PC-3 (cell line): ENCODE data around the gene EDIL3. TPM values are rescaled to one million over a fixed set of nuclear protein-coding genes. Genes with fewer than 3 reads are reported as not detected.

Source experiments
- ATAC-seq: fragments of 200-7000 bp; cut with Tn5 transposase; 2 replicates; pipeline ENCODE4 v1.9.1; 2020; ENCODE audit warnings: mild to moderate bottlenecking, moderate library complexity
- BruUV-seq: library from RNA; stranded (reverse); fragments of 400-500 nt; replicated peaks from 2 replicates; lab custom pipeline; 2021; lab: Mats Ljungman, UMichigan
- CTCF ChIA-PET: fragments of 300-600 bp; sonication (Branson Sonifier 250); formaldehyde crosslinking; loops from one replicate; lab custom pipeline; 2022; ENCODE audit warnings: antibody characterized with exemption; lab: Charles Lee
- POLR2A ChIA-PET: fragments of 300-600 bp; sonication (Branson Sonifier 250); formaldehyde crosslinking; loops from one replicate; lab custom pipeline; 2022; ENCODE audit warnings: antibody characterized with exemption; ENCODE audit not compliant: unreplicated experiment; lab: Charles Lee
- DNase-seq: peaks from one replicate; pipeline ENCODE4 v3.0.0-alpha.2; 2015
- H2AFZ ChIP-seq: fragments of 300-600 bp; sonication (generic); 2 replicates; pipeline ENCODE4 v1.6.0; 2016; ENCODE audit warnings: antibody characterized with exemption, low read length
- H3F3A ChIP-seq: fragments of 300-600 bp; sonication (generic); one replicate; pipeline ENCODE4 v1.6.0; 2017; ENCODE audit warnings: antibody characterized with exemption, low read length, control low read depth, mild to moderate bottlenecking; ENCODE audit not compliant: unreplicated experiment
- H3K27ac ChIP-seq: fragments of 300-600 bp; sonication (generic); 2 replicates; pipeline ENCODE4 v1.5.1; 2016; ENCODE audit warnings: mild to moderate bottlenecking, low read length
- H3K27me3 ChIP-seq: fragments of 300-600 bp; sonication (generic); 2 replicates; pipeline ENCODE4 v1.6.1; 2016; ENCODE audit warnings: low read length, mixed read lengths
- H3K36me3 ChIP-seq: fragments of 300-600 bp; sonication (generic); 2 replicates; pipeline ENCODE4 v1.6.1; 2016; ENCODE audit warnings: low read depth, mixed run types, low read length, mixed read lengths
- H3K4me1 ChIP-seq: fragments of 300-600 bp; sonication (generic); 2 replicates; pipeline ENCODE4 v1.5.1; 2016; ENCODE audit warnings: low read length; ENCODE audit not compliant: insufficient read depth
- H3K4me2 ChIP-seq: fragments of 300-600 bp; sonication (generic); 2 replicates; pipeline ENCODE4 v1.6.0; 2016; ENCODE audit warnings: low read length
- H3K4me3 ChIP-seq: fragments of 300-600 bp; sonication (generic); 2 replicates; pipeline ENCODE4 v1.5.1; 2016; ENCODE audit warnings: mild to moderate bottlenecking, low read length, mixed read lengths
- H3K79me2 ChIP-seq: fragments of 300-600 bp; sonication (generic); 2 replicates; pipeline ENCODE4 v1.6.1; 2017; ENCODE audit warnings: low read length, mixed read lengths
- H3K9ac ChIP-seq: fragments of 300-600 bp; sonication (generic); 2 replicates; pipeline ENCODE4 v1.6.0; 2016; ENCODE audit warnings: mild to moderate bottlenecking, low read length
- H3K9me2 ChIP-seq: fragments of 300-600 bp; sonication (generic); replicated peaks from 2 replicates; pipeline ENCODE4 v1.6.1; 2016; ENCODE audit warnings: mixed run types, low read length, mixed read lengths
- H3K9me3 ChIP-seq: fragments of 300-600 bp; sonication (generic); 2 replicates; pipeline ENCODE4 v1.6.1; 2016; ENCODE audit warnings: low read length, mixed read lengths
- H4K20me1 ChIP-seq: fragments of 300-600 bp; sonication (generic); 2 replicates; pipeline ENCODE4 v1.6.1; 2016; ENCODE audit warnings: low read length, mixed read lengths
- CTCF ChIP-seq: fragments of 300-600 bp; sonication (generic); conservative IDR thresholded peaks from 2 replicates; pipeline ENCODE4 v1.5.1; 2017; ENCODE audit warnings: antibody characterized with exemption, low read depth, mild to moderate bottlenecking, low read length
- EZH2 ChIP-seq: fragments of 300-600 bp; sonication (generic); IDR thresholded peaks from one replicate; pipeline ENCODE4 v1.6.1; 2017; ENCODE audit warnings: antibody characterized with exemption, mild to moderate bottlenecking, low read length; ENCODE audit not compliant: unreplicated experiment
- EZH2phosphoT487 ChIP-seq: fragments of 300-600 bp; sonication (generic); IDR thresholded peaks from 2 replicates; pipeline ENCODE4 v1.6.1; 2018; ENCODE audit warnings: mild to moderate bottlenecking, antibody characterized with exemption, low read length, borderline replicate concordance
- intact Hi-C: fragments of 100-400 bp; cut with micrococcal nuclease; formaldehyde crosslinking; loops from 2 replicates; pipeline ENCODE4 v1.9.0; 2023
- total RNA-seq: library from RNA; depleted of rRNA; stranded (reverse); fragments of >200 nt; gene quantifications from 2 replicates; pipeline ENCODE4 v1.2.3, GENCODE V29; 2014

EDIL3 gene
- total RNA-seq, 1 experiment from 2014 or later, result 13.8 TPM

GRCh38 chr5:83917261-83917908 is 467.3 kb downstream of the EDIL3 start:
- Histone ChIP-seq H3K79me2 (no peaks in the 10 kb centered on the region), H3K9me2 (no peaks in the 10 kb centered on the region), H3K9me3 (no peaks in the 10 kb centered on the region), H3K27me3 (no peaks in the 10 kb centered on the region), H4K20me1 (no peaks in the 10 kb centered on the region), H3K36me3 (no peaks in the 10 kb centered on the region), H3K9ac (no peak overlapping the region), H2AFZ (no peak overlapping the region), H3K4me2 (no peak overlapping the region), H3F3A (no peaks in the 10 kb centered on the region), H3K4me3 (no peak overlapping the region), H3K4me1 (no peaks in the 10 kb centered on the region; the same call in 1 of the 2 replicates), H3K27ac (no peak overlapping the region)
- intact Hi-C loops, result no loop called here
- BruUV-seq, result no TSS peak
- POLR2A ChIA-PET, result no interaction called here
- ATAC-seq (no peak), DNase-seq (no peak)
- TF ChIP-seq EZH2phosphoT487 (no peak), CTCF (no peak), EZH2 (no peak)
- CTCF ChIA-PET, result no interaction called here

GRCh38 chr5:83914662-83915418 is 469.8 kb downstream of the EDIL3 start:
- H3F3A ChIP-seq, result no peaks in the 10 kb centered on the region
- H3K79me2 ChIP-seq, result no peaks in the 10 kb centered on the region
- CTCF ChIA-PET, result no interaction called here
- no TSS peak for BruUV-seq
- H3K4me1 ChIP-seq, result no peaks in the 10 kb centered on the region; the same call in 1 of the 2 replicates
- no peaks in the 10 kb centered on the region for H3K27me3 ChIP-seq
- no peaks in the 10 kb centered on the region for H3K9me2 ChIP-seq
- no peak overlapping the region for H3K4me3 ChIP-seq
- no peaks in the 10 kb centered on the region for H3K36me3 ChIP-seq
- no peaks in the 10 kb centered on the region for H3K9me3 ChIP-seq
- DNase-seq (no peak), ATAC-seq (no peak)
- H3K9ac ChIP-seq, result no peak overlapping the region
- H3K27ac ChIP-seq, result no peak overlapping the region
- H2AFZ ChIP-seq, result no peak overlapping the region
- TF ChIP-seq CTCF, result no peak
- no peak for TF ChIP-seq EZH2
- no peak for TF ChIP-seq EZH2phosphoT487
- H4K20me1 ChIP-seq, result no peaks in the 10 kb centered on the region
- intact Hi-C loops, result no loop called here
- POLR2A ChIA-PET, result no interaction called here
- no peak overlapping the region for H3K4me2 ChIP-seq

- Histone ChIP-seq H3K79me2 (no peaks in the 10 kb centered on the region), H3K9me3 (no peaks in the 10 kb centered on the region), H4K20me1 (no peaks in the 10 kb centered on the region), H3K9ac (no peak overlapping the region), H3K27ac (no peak overlapping the region), H3K27me3 (no peaks in the 10 kb centered on the region), H3F3A (no peaks in the 10 kb centered on the region), H3K9me2 (no peaks in the 10 kb centered on the region), H3K4me2 (no peak overlapping the region), H3K4me1 (no peaks in the 10 kb centered on the region; the same call in 1 of the 2 replicates), H3K4me3 (no peak overlapping the region), H2AFZ (no peak overlapping the region), H3K36me3 (no peaks in the 10 kb centered on the region)
- TF ChIP-seq EZH2phosphoT487, result no peak
- no peak for TF ChIP-seq EZH2
- no peak for TF ChIP-seq CTCF
- intact Hi-C loops, result no loop called here
- DNase-seq (no peak), ATAC-seq (no peak)
- BruUV-seq, result no TSS peak
- ChIA-PET CTCF (no interaction called here), POLR2A (interaction anchor here (0.6 kb wide), 1 partner anchor 117 kb away, joined by 3 read pairs; no protein-coding TSS in a partner anchor)
Observed at GRCh38 chr5:83914199-83914598, 470.5 kb downstream of the EDIL3 start.
